HepG2 (cell line): Measurements from ENCODE around the gene IL3. TPM values are rescaled to one million over a fixed set of nuclear protein-coding genes. Genes with fewer than 3 reads are reported as not detected.

Source experiments
- ATAC-seq: fragments of 200-7000 bp; cut with Tn5 transposase; 3 replicates; pipeline ENCODE4 v1.9.1; 2020; ENCODE audit warnings: mild to moderate bottlenecking, moderate library complexity
- BruUV-seq: library from RNA; stranded (reverse); fragments of 400-500 nt; replicated peaks from 2 replicates; lab custom pipeline; 2021; lab: Mats Ljungman, UMichigan
- CTCF ChIA-PET: fragments of 300-600 bp; formaldehyde crosslinking; extraction: SDS; loops from one replicate; lab custom pipeline; 2021; ENCODE audit warnings: low total read pairs, inconsistent platforms, low intra/inter-chr PET ratio; lab: Yijun Ruan, JAX
- POLR2A ChIA-PET: fragments of 350-600 bp; sonication (Branson Sonifier 250); formaldehyde crosslinking; loops from one replicate; lab custom pipeline; 2020; ENCODE audit warnings: antibody characterized with exemption, inconsistent platforms; lab: Yijun Ruan, JAX
- DNase-seq: peaks from one replicate; pipeline ENCODE4 v3.0.0-alpha.2; 2015; ENCODE audit warnings: low spot score
- FAIRE-seq: peaks from 3 replicates; lab custom pipeline; 2011; peaks lifted over from hg19 to GRCh38; lab: Jason Lieb, UNC
- H2AFZ ChIP-seq: one replicate; pipeline ENCODE4 v1.6.1; 2011; ENCODE audit warnings: low read length, inconsistent platforms
- H3K27ac ChIP-seq: fragments of 300-600 bp; 3 replicates; pipeline ENCODE4 v1.8.0; 2011; ENCODE audit warnings: mixed run types, mild to moderate bottlenecking, mixed read lengths, low read length, inconsistent platforms; ENCODE audit not compliant: insufficient read depth; ENCODE audit errors: extremely low read length
- H3K27me3 ChIP-seq, 2 experiments: fragments of 200-600 bp in 1 of 2; 2 replicates in 1 of 2; 3 replicates in 1 of 2; pipeline versions ENCODE4 v1.6.0 to v1.8.0; 2011; ENCODE audit warnings: low read length in 2 of 2, mild to moderate bottlenecking in 2 of 2, moderate library complexity in 2 of 2, inconsistent platforms in 1 of 2; ENCODE audit not compliant: insufficient read depth in 2 of 2, control insufficient read depth in 1 of 2
- H3K36me3 ChIP-seq, 2 experiments: fragments of 200-600 bp in 1 of 2; replicated peaks in 1 of 2; 2 replicates in 1 of 2; 3 replicates in 1 of 2; pipeline versions ENCODE4 v1.5.1 to v1.8.0; 2011; ENCODE audit warnings: low read length in 2 of 2, inconsistent platforms in 1 of 2; ENCODE audit not compliant: insufficient read depth in 2 of 2, control insufficient read depth in 1 of 2
- H3K4me1 ChIP-seq: 2 replicates; pipeline ENCODE4 v1.5.1; 2012; ENCODE audit warnings: low read length, inconsistent platforms; ENCODE audit not compliant: insufficient read depth
- H3K4me2 ChIP-seq: 2 replicates; pipeline ENCODE4 v1.6.0; 2011; ENCODE audit warnings: low read depth, low read length, inconsistent platforms
- H3K4me3 ChIP-seq, 3 experiments: fragments of 200-600 bp in 1 of 3; sonication (generic), shearing (Covaris generic) in 1 of 3; replicated peaks in 1 of 3; 2 replicates each; pipeline ENCODE4 v1.5.1; 2011 to 2016; ENCODE audit warnings: low read length in 3 of 3, inconsistent platforms in 2 of 3, low read depth in 2 of 3, mild to moderate bottlenecking in 2 of 3, control low read depth in 1 of 3, mixed read lengths in 1 of 3; ENCODE audit not compliant: insufficient read depth in 1 of 3
- H3K79me2 ChIP-seq: one replicate; pipeline ENCODE4 v1.6.1; 2011; ENCODE audit warnings: low read length, inconsistent platforms; ENCODE audit not compliant: insufficient read depth
- H3K9ac ChIP-seq: 2 replicates; pipeline ENCODE4 v1.6.0; 2011; ENCODE audit warnings: mild to moderate bottlenecking, low read depth, low read length, inconsistent platforms; ENCODE audit not compliant: insufficient read depth
- H3K9me3 ChIP-seq: 2 replicates; pipeline ENCODE4 v1.5.1; 2012; ENCODE audit warnings: mild to moderate bottlenecking, low read length
- H4K20me1 ChIP-seq: 2 replicates; pipeline ENCODE4 v1.6.0; 2011; ENCODE audit warnings: inconsistent platforms, mild to moderate bottlenecking, low read length, moderate library complexity; ENCODE audit not compliant: insufficient read depth
- BRCA1 ChIP-seq: sonication (generic); formaldehyde crosslinking; IDR thresholded peaks from 2 replicates; pipeline ENCODE4 v1.4.0; 2020; ENCODE audit warnings: missing genetic modification reagents
- KMT2B ChIP-seq: IDR thresholded peaks from 2 replicates; pipeline ENCODE4 v1.6.1; 2016; ENCODE audit warnings: missing genetic modification reagents, missing compliant biosample characterization
- MIER2 ChIP-seq: IDR thresholded peaks from 2 replicates; pipeline ENCODE4 v1.6.1; 2016; ENCODE audit warnings: missing biosample characterization, missing genetic modification reagents
- PHF20 ChIP-seq: sonication (generic); formaldehyde crosslinking; IDR thresholded peaks from 2 replicates; pipeline ENCODE4 v1.5.0; 2020; ENCODE audit warnings: mild to moderate bottlenecking, missing genetic modification reagents
- RFX5 ChIP-seq: IDR thresholded peaks from 2 replicates; pipeline ENCODE4 v1.6.1; 2011; ENCODE audit warnings: low read depth, low read length, improper control_type of control experiment
- SMAD9 ChIP-seq: sonication (generic); formaldehyde crosslinking; IDR thresholded peaks from 2 replicates; pipeline ENCODE4 v1.5.1; 2020; ENCODE audit warnings: mild to moderate bottlenecking, missing genetic modification reagents
- ZNF350 ChIP-seq: sonication (generic); formaldehyde crosslinking; IDR thresholded peaks from 2 replicates; pipeline ENCODE4 v1.4.0; 2020; ENCODE audit warnings: mild to moderate bottlenecking, low read depth, missing genetic modification reagents, borderline replicate concordance
- ZNF382 ChIP-seq: sonication (generic); formaldehyde crosslinking; IDR thresholded peaks from 2 replicates; pipeline ENCODE4 v1.5.0; 2020; ENCODE audit warnings: missing genetic modification reagents, mild to moderate bottlenecking, borderline replicate concordance
- ZNF589 ChIP-seq: sonication (generic); formaldehyde crosslinking; conservative IDR thresholded peaks from 2 replicates; pipeline ENCODE4 v1.8.0; 2022; ENCODE audit warnings: mild to moderate bottlenecking, moderate library complexity, missing genetic modification reagents
- WGBS: methylation state at CpG from one replicate; pipeline ENCODE4 v1.1.6; 2017; ENCODE audit warnings: low lambda C conversion rate; 5-methylcytosine and 5-hydroxymethylcytosine counted together
- in situ Hi-C: cut with HindIII; loops from 2 replicates; pipeline ENCODE4 v1.10.0; 2017; ENCODE audit warnings: low pct_unique_long_range_greater_than_20kb; ENCODE audit not compliant: extremely low pct_ligation_motif_present
- intact Hi-C: fragments of 100-400 bp; cut with micrococcal nuclease; formaldehyde crosslinking; loops from one replicate; pipeline ENCODE4 v1.10.0; 2022; ENCODE audit not compliant: unreplicated experiment
- polyA plus RNA-seq, 8 experiments: library from polyadenylated mRNA; depleted of rRNA in 3 of 8; stranded (reverse) in 7 of 8; unstranded in 1 of 8; fragments of >200 nt; fragmentation: Illumina TruSeq in 4 of 8; extraction: Trizol in 4 of 8; gene quantifications; 2 replicates each; pipeline versions ENCODE4 v1.2.1 to v1.2.3, GENCODE V29; 2011 to 2016; ENCODE audit warnings: low read depth in 4 of 8, missing spikeins in 1 of 8, mixed read lengths in 1 of 8; ENCODE audit not compliant: insufficient read depth in 1 of 8
- total RNA-seq, 5 experiments: library from RNA; depleted of rRNA; stranded (reverse); fragments of >200 nt; fragmentation: Illumina TruSeq; extraction: Trizol; gene quantifications; 2 replicates each; pipeline ENCODE4 v1.2.3, GENCODE V29; 2016; ENCODE audit warnings: low read depth in 1 of 5
- TF ChIP-seq, protein P1 (sequence below), 2 experiments: sonication (generic) in 1 of 2; formaldehyde crosslinking in 1 of 2; IDR thresholded peaks; 2 replicates each; pipeline versions ENCODE4 v1.6.1 to v1.9.0; 2014 to 2022; ENCODE audit warnings: antibody characterized with exemption in 1 of 2, borderline replicate concordance in 1 of 2, inconsistent platforms in 1 of 2, low read depth in 1 of 2, missing genetic modification reagents in 1 of 2
- TF ChIP-seq, protein P2 (sequence below): sonication (generic); formaldehyde crosslinking; IDR thresholded peaks from 2 replicates; pipeline ENCODE4 v1.5.1; 2020; ENCODE audit warnings: missing genetic modification reagents, mild to moderate bottlenecking, borderline replicate concordance

IL3 gene
- total and polyA plus RNA-seq, 2 of the 13 experiments (the other 11 are each of a cell fraction or from before 2014, with no cell fraction given) = not detected

DNA sequence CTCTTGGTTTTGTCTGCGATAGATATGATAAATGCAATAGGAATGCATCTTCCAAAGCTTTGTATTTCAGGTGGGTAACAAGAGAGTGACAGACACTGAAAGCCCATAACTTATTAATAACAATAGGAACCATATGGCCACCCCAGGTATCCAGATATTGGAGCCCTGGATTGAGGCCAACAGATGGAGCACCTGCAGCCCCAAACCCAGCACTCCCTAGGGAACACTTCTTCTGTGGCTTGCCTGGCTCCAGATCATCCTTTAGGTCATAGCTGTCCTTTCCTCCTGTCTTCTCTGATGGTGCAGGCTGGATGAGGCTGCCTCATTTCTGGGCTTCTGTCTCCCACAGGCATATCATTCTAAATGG is 5.0 kb upstream of the IL3 start:
- no peak for TF ChIP-seq PHF20 (CRISPR knock-in tag)
- no peaks in the 10 kb centered on the region for H4K20me1 ChIP-seq
- no peak overlapping the region for H3K27ac ChIP-seq
- H3K9ac ChIP-seq = no peak overlapping the region
- in situ Hi-C loops = no loop called here
- no peaks in the 10 kb centered on the region for H3K79me2 ChIP-seq
- H2AFZ ChIP-seq = no peak overlapping the region
- peaks cover 3 to 31% of the 10 kb centered on the region in 2 experiments; a peak in 3 of 5 replicates for H3K27me3 ChIP-seq
- no peaks in the 10 kb centered on the region for H3K9me3 ChIP-seq
- intact Hi-C loops = no loop called here
- H3K36me3 ChIP-seq = no peaks in the 10 kb centered on the region
- no peak overlapping the region for H3K4me2 ChIP-seq
- BruUV-seq = no TSS peak
- ChIA-PET POLR2A (no interaction called here), CTCF (no interaction called here)
- WGBS = 50% methylated on average over 1 of the region's 1 CpG
- DNase-seq = no peak
- no peak overlapping the region for H3K4me3 ChIP-seq
- FAIRE-seq = no peak
- H3K4me1 ChIP-seq = no peaks in the 10 kb centered on the region
- ATAC-seq = no peak

- Histone ChIP-seq H3K9ac (no peak overlapping the region), H3K27me3 (peaks cover 3 to 25% of the 10 kb centered on the region in 2 experiments; a peak in 3 of 5 replicates), H4K20me1 (no peaks in the 10 kb centered on the region), H3K4me3 (no peak overlapping the region), H2AFZ (no peak overlapping the region), H3K79me2 (no peaks in the 10 kb centered on the region), H3K4me2 (no peak overlapping the region), H3K36me3 (no peaks in the 10 kb centered on the region), H3K9me3 (no peaks in the 10 kb centered on the region), H3K27ac (no peak overlapping the region), H3K4me1 (no peaks in the 10 kb centered on the region)
- ATAC-seq = no peak
- in situ Hi-C loops (no loop called here), intact Hi-C loops (no loop called here)
- no peak for DNase-seq
- ChIA-PET POLR2A (no interaction called here), CTCF (no interaction called here)
- BruUV-seq = no TSS peak
- WGBS = 36% methylated on average over 8 of the region's 12 CpGs
- no peak for FAIRE-seq
- TF ChIP-seq MIER2 (CRISPR knock-in tag) = no peak
- TF ChIP-seq KMT2B (CRISPR knock-in tag) = no peak
- no peak for TF ChIP-seq BRCA1 (CRISPR knock-in tag)
- no peak for TF ChIP-seq ZNF589 (CRISPR knock-in tag)
- TF ChIP-seq RFX5 = no peak
- no peak for TF ChIP-seq ZNF350 (CRISPR knock-in tag)
- TF ChIP-seq, protein P1, sequence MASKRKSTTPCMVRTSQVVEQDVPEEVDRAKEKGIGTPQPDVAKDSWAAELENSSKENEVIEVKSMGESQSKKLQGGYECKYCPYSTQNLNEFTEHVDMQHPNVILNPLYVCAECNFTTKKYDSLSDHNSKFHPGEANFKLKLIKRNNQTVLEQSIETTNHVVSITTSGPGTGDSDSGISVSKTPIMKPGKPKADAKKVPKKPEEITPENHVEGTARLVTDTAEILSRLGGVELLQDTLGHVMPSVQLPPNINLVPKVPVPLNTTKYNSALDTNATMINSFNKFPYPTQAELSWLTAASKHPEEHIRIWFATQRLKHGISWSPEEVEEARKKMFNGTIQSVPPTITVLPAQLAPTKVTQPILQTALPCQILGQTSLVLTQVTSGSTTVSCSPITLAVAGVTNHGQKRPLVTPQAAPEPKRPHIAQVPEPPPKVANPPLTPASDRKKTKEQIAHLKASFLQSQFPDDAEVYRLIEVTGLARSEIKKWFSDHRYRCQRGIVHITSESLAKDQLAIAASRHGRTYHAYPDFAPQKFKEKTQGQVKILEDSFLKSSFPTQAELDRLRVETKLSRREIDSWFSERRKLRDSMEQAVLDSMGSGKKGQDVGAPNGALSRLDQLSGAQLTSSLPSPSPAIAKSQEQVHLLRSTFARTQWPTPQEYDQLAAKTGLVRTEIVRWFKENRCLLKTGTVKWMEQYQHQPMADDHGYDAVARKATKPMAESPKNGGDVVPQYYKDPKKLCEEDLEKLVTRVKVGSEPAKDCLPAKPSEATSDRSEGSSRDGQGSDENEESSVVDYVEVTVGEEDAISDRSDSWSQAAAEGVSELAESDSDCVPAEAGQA (IDR thresholded peaks at IDR 0.05; ENCODE audit: low read depth) = no peak
- TF ChIP-seq, protein P1 (CRISPR knock-in tag; IDR thresholded peaks at IDR 0.05; ENCODE audit: borderline replicate concordance) = no peak
- no peak for TF ChIP-seq ZNF382 (CRISPR knock-in tag)
- no peak for TF ChIP-seq SMAD9 (CRISPR knock-in tag)
- TF ChIP-seq, protein P2, sequence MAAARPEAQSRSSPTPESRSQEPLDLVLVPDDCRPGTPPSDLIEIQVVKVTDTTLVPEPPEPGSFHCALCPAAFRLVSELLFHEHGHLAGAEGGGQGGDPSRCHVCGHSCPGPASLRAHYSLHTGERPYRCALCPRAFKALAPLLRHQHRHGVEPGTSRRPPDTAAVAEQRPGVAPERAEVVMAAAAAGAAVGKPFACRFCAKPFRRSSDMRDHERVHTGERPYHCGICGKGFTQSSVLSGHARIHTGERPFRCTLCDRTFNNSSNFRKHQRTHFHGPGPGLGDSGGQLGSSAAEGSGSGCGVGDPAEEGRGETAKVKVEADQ (CRISPR knock-in tag) = no peak
These were observed 4.4 kb upstream of the IL3 start for GRCh38 chr5:132055808-132056609.
